Fibroblast of lung (primary cell): ENCODE data around the gene NTNG1. TPM values are rescaled to one million over a fixed set of nuclear protein-coding genes. Genes with fewer than 3 reads are reported as not detected.
A peak's percentile ranks its signal among the peaks of the same experiment; 100 is the strongest.

Experiments
- DNase-seq, 2 donors: peaks; one replicate each; pipeline versions ENCODE4 v3.0.0 to v3.0.0-alpha.2; 2010; ENCODE audit warnings: low read depth in 2 of 2
- H2AFZ ChIP-seq: 2 replicates; pipeline ENCODE4 v1.5.1; 2012; ENCODE audit warnings: low read length, control low read depth, inconsistent platforms
- H3K27ac ChIP-seq: 2 replicates; pipeline ENCODE4 v1.5.1; 2011; ENCODE audit warnings: low read length, control low read depth; ENCODE audit not compliant: insufficient read depth
- H3K27me3 ChIP-seq: 2 replicates; pipeline ENCODE4 v1.5.1; 2011; ENCODE audit warnings: mild to moderate bottlenecking, low read length; ENCODE audit not compliant: control insufficient read depth, insufficient read depth
- H3K36me3 ChIP-seq: 2 replicates; pipeline ENCODE4 v1.5.1; 2011; ENCODE audit warnings: low read length; ENCODE audit not compliant: control insufficient read depth, insufficient read depth
- H3K4me1 ChIP-seq: 2 replicates; pipeline ENCODE4 v1.5.1; 2011; ENCODE audit warnings: low read length; ENCODE audit not compliant: control insufficient read depth, insufficient read depth; ENCODE audit errors: extremely low read depth
- H3K4me2 ChIP-seq: 2 replicates; pipeline ENCODE4 v1.5.1; 2011; ENCODE audit warnings: low read length, control low read depth; ENCODE audit not compliant: insufficient read depth; ENCODE audit errors: extremely low read depth
- H3K4me3 ChIP-seq, 4 experiments: fragments of 200-600 bp in 1 of 4; sonication (generic) in 1 of 4; replicated peaks in 1 of 4; 2 replicates each; pipeline ENCODE4 v1.5.1; 2011 to 2016; ENCODE audit warnings: low read length in 4 of 4, low read depth in 3 of 4, mild to moderate bottlenecking in 3 of 4, control low read depth in 2 of 4, inconsistent platforms in 1 of 4, mixed read lengths in 1 of 4; ENCODE audit not compliant: insufficient read depth in 1 of 4; ENCODE audit errors: control extremely low read depth in 1 of 4
- H3K79me2 ChIP-seq: 2 replicates; pipeline ENCODE4 v1.5.1; 2012; ENCODE audit warnings: mild to moderate bottlenecking, low read length, inconsistent platforms; ENCODE audit not compliant: control insufficient read depth, insufficient read depth
- H3K9ac ChIP-seq: 2 replicates; pipeline ENCODE4 v1.5.1; 2011; ENCODE audit warnings: mild to moderate bottlenecking, low read length, control low read depth; ENCODE audit not compliant: insufficient read depth
- H3K9me3 ChIP-seq: 2 replicates; pipeline ENCODE4 v1.5.1; 2012; ENCODE audit warnings: low read depth, low read length; ENCODE audit not compliant: control insufficient read depth, insufficient read depth
- H4K20me1 ChIP-seq: 2 replicates; pipeline ENCODE4 v1.5.1; 2011; ENCODE audit warnings: low read length; ENCODE audit not compliant: control insufficient read depth, insufficient read depth; ENCODE audit errors: extremely low read depth
- EZH2 ChIP-seq: IDR thresholded peaks from 2 replicates; pipeline ENCODE4 v1.5.1; 2012; ENCODE audit warnings: low read length, control low read depth, mild to moderate bottlenecking; ENCODE audit errors: missing control alignments
- polyA plus RNA-seq, 2 donors: library from polyadenylated mRNA; depleted of rRNA in 1 of 2; stranded (reverse) in 1 of 2; unstranded in 1 of 2; fragments of >200 nt; gene quantifications; 2 replicates each; pipeline ENCODE4 v1.2.1, GENCODE V29; 2011 to 2012; ENCODE audit warnings: missing spikeins in 1 of 2
- total RNA-seq: library from RNA; depleted of rRNA; stranded (reverse); fragments of >200 nt; gene quantifications from 2 replicates; pipeline ENCODE4 v1.2.1, GENCODE V29; 2014
- TF ChIP-seq, protein P1 (sequence below), 2 donors: IDR thresholded peaks in 1 of 2; conservative IDR thresholded peaks in 1 of 2; 1 replicate in 1 of 2; 2 replicates in 1 of 2; pipeline ENCODE4 v1.5.1; 2011 to 2012; ENCODE audit warnings: low read length in 2 of 2, control low read depth in 1 of 2, inconsistent platforms in 1 of 2, low read depth in 1 of 2, mild to moderate bottlenecking in 1 of 2

NTNG1 gene
- total and polyA plus RNA-seq, 2 donors (not counting 1 experiment from before 2014, with no cell fraction given), result 0.82 to 8.6 TPM

DNA sequence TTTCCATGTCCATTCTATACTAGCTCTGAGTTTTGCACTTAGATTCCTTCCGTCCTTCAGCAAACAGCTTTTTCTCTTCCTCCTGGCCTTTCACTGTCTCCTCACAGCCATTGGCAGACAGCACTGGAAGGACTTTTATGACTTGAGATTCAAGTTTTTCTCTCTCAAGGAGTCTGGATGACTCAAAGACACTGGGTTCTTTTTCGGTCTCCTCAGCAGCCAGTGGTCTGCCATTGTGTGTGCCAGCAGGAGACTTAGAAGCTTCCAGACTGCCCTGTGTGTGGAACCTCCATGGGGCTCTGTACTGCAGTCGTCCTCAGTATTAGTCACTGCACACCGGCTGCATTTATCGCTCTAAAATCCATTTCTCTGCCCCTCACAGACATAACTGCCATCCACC lies 30.5 kb downstream of the NTNG1 start:
- H3K9ac ChIP-seq, result no peak overlapping the region
- no peaks in the 10 kb centered on the region for H3K79me2 ChIP-seq
- H3K27me3 ChIP-seq, result no peaks in the 10 kb centered on the region
- no peaks in the 10 kb centered on the region for H3K9me3 ChIP-seq
- H3K4me2 ChIP-seq, result peak overlapping the region; percentile 40
- no peak overlapping the region for H3K27ac ChIP-seq
- no peak overlapping the region for H2AFZ ChIP-seq
- peak in 1 of 2 donors; percentile 23 for DNase-seq
- no peaks in the 10 kb centered on the region for H3K4me1 ChIP-seq
- no peaks in the 10 kb centered on the region for H4K20me1 ChIP-seq
- H3K4me3 ChIP-seq, result no peak overlapping the region
- no peaks in the 10 kb centered on the region for H3K36me3 ChIP-seq
- no peak for TF ChIP-seq EZH2
- TF ChIP-seq, protein P1, sequence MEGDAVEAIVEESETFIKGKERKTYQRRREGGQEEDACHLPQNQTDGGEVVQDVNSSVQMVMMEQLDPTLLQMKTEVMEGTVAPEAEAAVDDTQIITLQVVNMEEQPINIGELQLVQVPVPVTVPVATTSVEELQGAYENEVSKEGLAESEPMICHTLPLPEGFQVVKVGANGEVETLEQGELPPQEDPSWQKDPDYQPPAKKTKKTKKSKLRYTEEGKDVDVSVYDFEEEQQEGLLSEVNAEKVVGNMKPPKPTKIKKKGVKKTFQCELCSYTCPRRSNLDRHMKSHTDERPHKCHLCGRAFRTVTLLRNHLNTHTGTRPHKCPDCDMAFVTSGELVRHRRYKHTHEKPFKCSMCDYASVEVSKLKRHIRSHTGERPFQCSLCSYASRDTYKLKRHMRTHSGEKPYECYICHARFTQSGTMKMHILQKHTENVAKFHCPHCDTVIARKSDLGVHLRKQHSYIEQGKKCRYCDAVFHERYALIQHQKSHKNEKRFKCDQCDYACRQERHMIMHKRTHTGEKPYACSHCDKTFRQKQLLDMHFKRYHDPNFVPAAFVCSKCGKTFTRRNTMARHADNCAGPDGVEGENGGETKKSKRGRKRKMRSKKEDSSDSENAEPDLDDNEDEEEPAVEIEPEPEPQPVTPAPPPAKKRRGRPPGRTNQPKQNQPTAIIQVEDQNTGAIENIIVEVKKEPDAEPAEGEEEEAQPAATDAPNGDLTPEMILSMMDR (conservative IDR thresholded peaks at IDR 0.05 in 1 of 2, IDR thresholded peaks at IDR 0.05 in 1 of 2; ENCODE audit: low read depth in 1 of 2, low read length in 2 of 2), result no peak

DNA sequence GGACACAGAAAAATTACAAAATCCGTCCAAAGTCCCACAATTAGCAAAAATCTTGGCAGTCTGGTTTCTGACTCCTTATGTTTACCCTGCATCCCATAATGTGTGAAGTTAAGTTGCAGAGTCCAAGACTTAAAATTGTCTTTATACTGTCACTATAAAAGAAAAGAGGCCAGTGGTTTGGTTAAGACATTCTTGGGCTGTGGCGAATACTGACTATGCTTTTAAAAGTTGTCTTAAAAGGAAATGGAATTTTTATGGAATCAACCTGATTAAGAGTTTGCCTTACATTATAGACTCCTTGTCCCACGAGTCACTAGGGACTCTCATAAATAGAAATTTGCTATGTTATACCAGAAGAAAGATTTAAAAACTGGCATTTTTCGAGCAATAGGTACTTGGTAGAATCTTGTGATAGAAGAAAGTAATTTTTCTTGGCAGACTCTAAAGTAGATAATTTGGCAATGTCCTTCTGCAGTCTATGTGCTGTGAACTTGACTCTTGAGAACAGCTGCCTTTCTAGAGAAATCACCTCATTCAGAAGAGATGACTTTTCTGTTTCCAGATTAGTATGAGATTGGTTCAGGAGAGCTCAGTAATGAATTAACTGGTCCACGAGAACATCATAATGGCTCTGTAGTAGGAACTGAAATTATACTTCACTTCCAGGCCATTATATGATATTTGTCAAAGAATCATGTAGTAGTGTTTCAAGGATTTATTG lies 31.8 kb downstream of the NTNG1 start:
- H2AFZ ChIP-seq, result no peak overlapping the region
- DNase-seq, result peak; percentile 28 to 35
- no peaks in the 10 kb centered on the region for H3K36me3 ChIP-seq
- no peak overlapping the region for H3K4me2 ChIP-seq
- no peaks in the 10 kb centered on the region for H3K79me2 ChIP-seq
- H3K27ac ChIP-seq, result no peak overlapping the region
- no peaks in the 10 kb centered on the region for H4K20me1 ChIP-seq
- no peaks in the 10 kb centered on the region for H3K4me1 ChIP-seq
- no peak overlapping the region for H3K9ac ChIP-seq
- TF ChIP-seq, protein P1 (conservative IDR thresholded peaks at IDR 0.05 in 1 of 2, IDR thresholded peaks at IDR 0.05 in 1 of 2; ENCODE audit: low read depth in 1 of 2, low read length in 2 of 2), result no peak
- no peak for TF ChIP-seq EZH2
- H3K4me3 ChIP-seq, result no peak overlapping the region
- no peaks in the 10 kb centered on the region for H3K9me3 ChIP-seq
- no peaks in the 10 kb centered on the region for H3K27me3 ChIP-seq

DNA sequence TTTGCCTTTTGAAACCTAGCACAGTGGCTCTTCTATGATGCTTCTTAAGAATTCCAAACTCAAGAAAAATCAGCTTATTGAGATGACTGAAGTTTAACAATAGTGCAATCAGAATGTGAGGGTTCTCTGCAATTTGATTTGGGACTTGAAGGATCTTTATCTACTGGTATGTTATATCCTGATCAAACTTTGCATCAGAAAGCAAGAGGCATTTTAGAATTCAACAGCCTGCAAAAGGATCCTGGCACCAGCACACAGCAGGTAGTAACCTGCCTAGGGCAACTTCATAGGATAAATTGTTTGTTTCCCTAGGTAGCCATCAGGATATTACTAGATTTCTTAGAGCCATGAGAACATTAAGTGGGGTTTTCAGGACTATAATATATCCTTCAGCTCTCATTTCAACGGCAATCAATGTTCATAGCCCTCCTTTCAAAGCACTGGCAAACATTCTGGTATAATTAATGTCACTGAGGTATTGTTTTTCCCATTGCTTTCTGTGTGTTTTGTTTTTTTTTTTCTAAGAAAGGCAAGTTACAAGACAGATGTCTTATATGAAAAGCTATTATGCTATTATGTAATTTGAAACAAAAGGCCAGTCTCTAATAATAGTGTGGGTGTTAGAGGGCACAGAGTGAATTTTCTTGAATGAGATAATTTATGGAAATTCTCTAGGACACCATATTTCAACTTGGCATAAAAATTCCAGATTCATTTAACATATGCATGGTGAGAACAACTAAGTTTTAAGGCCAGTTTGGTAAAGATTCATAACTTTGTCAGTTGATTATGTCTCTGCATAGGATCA lies 34.5 kb downstream of the NTNG1 start:
- no peaks in the 10 kb centered on the region for H3K27me3 ChIP-seq
- H4K20me1 ChIP-seq, result no peaks in the 10 kb centered on the region
- no peak overlapping the region for H3K9ac ChIP-seq
- TF ChIP-seq, protein P1 (conservative IDR thresholded peaks at IDR 0.05 in 1 of 2, IDR thresholded peaks at IDR 0.05 in 1 of 2; ENCODE audit: low read depth in 1 of 2, low read length in 2 of 2), result no peak
- TF ChIP-seq EZH2, result no peak
- H3K36me3 ChIP-seq, result no peaks in the 10 kb centered on the region
- H2AFZ ChIP-seq, result no peak overlapping the region
- no peak overlapping the region for H3K27ac ChIP-seq
- H3K4me2 ChIP-seq, result no peak overlapping the region
- no peaks in the 10 kb centered on the region for H3K79me2 ChIP-seq
- H3K4me1 ChIP-seq, result no peaks in the 10 kb centered on the region
- H3K4me3 ChIP-seq, result no peak overlapping the region
- no peak for DNase-seq
- no peaks in the 10 kb centered on the region for H3K9me3 ChIP-seq
